M059J (cell line): ENCODE results near the gene FALEC. TPM values are rescaled to one million over a fixed set of nuclear protein-coding genes. Genes with fewer than 3 reads are reported as not detected.
"Not testable (repeated sequence)": the region's sequence is repeated elsewhere in the genome, so short reads cannot be mapped to it uniquely, and the experiment has no call there.

ENCODE experiments used
- DNase-seq: peaks from one replicate; pipeline ENCODE4 v3.0.0-alpha.2; 2012; ENCODE audit warnings: low read depth
- total RNA-seq: library from RNA; depleted of rRNA; stranded (reverse); fragments of >200 nt; shearing (Covaris generic); gene quantifications from 2 replicates; pipeline ENCODE4 v1.2.3, GENCODE V29; 2014; rRNA removed

FALEC gene
- total RNA-seq, 1 experiment from 2014 or later, result not detected

GRCh38 chr1:150574260-150575071 lies 58.9 kb downstream of the FALEC start:
- peak; percentile 48 for DNase-seq

- no peak for DNase-seq
These were observed 59.5 kb downstream of the FALEC start for GRCh38 chr1:150575072-150575489.

GRCh38 chr1:150575518-150576366 lies 60.2 kb downstream of the FALEC start:
- DNase-seq, result no peak

GRCh38 chr1:150576367-150576711 lies 60.8 kb downstream of the FALEC start:
- DNase-seq, result no peak

GRCh38 chr1:150576794-150577556 lies 61.4 kb downstream of the FALEC start:
- peak; percentile 43 for DNase-seq

GRCh38 chr1:150577557-150578271 lies 62.2 kb downstream of the FALEC start:
- DNase-seq, result peak; percentile 46

- peak; percentile 89 for DNase-seq
These were observed 62.9 kb downstream of the FALEC start for GRCh38 chr1:150578272-150579109.

- DNase-seq, result peak; percentile 96
These were observed 63.8 kb downstream of the FALEC start, which contains the start of gene MCL1 for GRCh38 chr1:150579110-150579944. Gene MCL1 (minus strand): TSS chr1:150579610. CDS start chr1:150579530, 80 bp downstream.

GRCh38 chr1:150579945-150580642 lies 64.5 kb downstream of the FALEC start:
- DNase-seq, result no peak

- not testable (repeated sequence) for DNase-seq
These were observed 65.4 kb downstream of the FALEC start for GRCh38 chr1:150580966-150581365.

GRCh38 chr1:150581437-150581836 lies 65.9 kb downstream of the FALEC start:
- DNase-seq, result not testable (repeated sequence)

- DNase-seq, result not testable (repeated sequence)
These were observed 66.4 kb downstream of the FALEC start for GRCh38 chr1:150581962-150582361.

GRCh38 chr1:150582371-150582770 lies 66.8 kb downstream of the FALEC start:
- DNase-seq, result no peak

Other genes with a start within 250 kb of the FALEC start
- gene APH1A, start 246.7 kb upstream of the FALEC start, total RNA-seq, result 153 and 163 TPM in 2 replicates
- gene C1orf54, start 243.0 kb upstream of the FALEC start, total RNA-seq, result 1.0 and 4.3 TPM in 2 replicates
- gene CIART, start 233.2 kb upstream of the FALEC start, total RNA-seq, result 11.4 and 22.2 TPM in 2 replicates
- 42.4 and 49.3 TPM in 2 replicates for gene MRPS21, start 221.9 kb upstream of the FALEC start, total RNA-seq
- gene PRPF3, start 194.2 kb upstream of the FALEC start, total RNA-seq, result 43.2 and 58.5 TPM in 2 replicates
- 11.9 and 20.3 TPM in 2 replicates for gene RPRD2, start 151.6 kb upstream of the FALEC start, total RNA-seq
- 13.1 and 24.0 TPM in 2 replicates for gene TARS2, start 28.3 kb upstream of the FALEC start, total RNA-seq
- gene ECM1, start 7.6 kb upstream of the FALEC start, total RNA-seq, result 50.2 and 55.8 TPM in 2 replicates
- 1.2 and 2.0 TPM in 2 replicates for gene ADAMTSL4, start 33.7 kb downstream of the FALEC start, total RNA-seq
- gene MCL1, start 63.9 kb downstream of the FALEC start, total RNA-seq, result 130 and 216 TPM in 2 replicates
- 231 and 284 TPM in 2 replicates for gene ENSA, start 113.9 kb downstream of the FALEC start, total RNA-seq
- gene GOLPH3L, start 181.4 kb downstream of the FALEC start, total RNA-seq, result 16.9 and 29.9 TPM in 2 replicates
- gene HORMAD1, start 205.1 kb downstream of the FALEC start, total RNA-seq, result not detected in 2 replicates